RWPE1 (cell line): ENCODE data around the gene SPA17.

Source experiments
- CTCF ChIA-PET: fragments of 350-600 bp; sonication (Branson Sonifier 250); formaldehyde crosslinking; extraction: SDS; loops from one replicate; lab custom pipeline; 2021; lab: Yijun Ruan, JAX
- POLR2A ChIA-PET: fragments of 400-600 bp; formaldehyde crosslinking; extraction: SDS; loops from one replicate; lab custom pipeline; 2020; ENCODE audit warnings: antibody characterized with exemption; ENCODE audit not compliant: low non-redundant PET; lab: Yijun Ruan, JAX
- DNase-seq: peaks from one replicate; pipeline ENCODE4 v3.0.0; 2012; ENCODE audit warnings: low spot score
- H3K27ac ChIP-seq: fragments of 450-650 bp; 2 replicates; pipeline ENCODE4 v1.5.1; 2017
- CTCF ChIP-seq: fragments of 450-650 bp; conservative IDR thresholded peaks from 2 replicates; pipeline ENCODE4 v1.5.1; 2017; ENCODE audit warnings: low read depth, mild to moderate bottlenecking

SPA17 gene

GRCh38 chr11:124681421-124681820 is 7.7 kb downstream of the SPA17 start:
- H3K27ac ChIP-seq, result no peak overlapping the region
- CTCF ChIA-PET, result no interaction called here
- POLR2A ChIA-PET, result no interaction called here
- TF ChIP-seq CTCF, result no peak
- no peak for DNase-seq

GRCh38 chr11:124682443-124682842 is 8.7 kb downstream of the SPA17 start:
- CTCF ChIA-PET, result interaction anchor here (0.6 kb wide), 1 partner anchor 64 kb away, joined by 4 read pairs; no protein-coding TSS in a partner anchor
- POLR2A ChIA-PET, result no interaction called here
- no peak for TF ChIP-seq CTCF
- no peak overlapping the region for H3K27ac ChIP-seq
- no peak for DNase-seq

- no peak for TF ChIP-seq CTCF
- POLR2A ChIA-PET, result no interaction called here
Observed at GRCh38 chr11:124693142-124693541, 19.4 kb downstream of the SPA17 start.

GRCh38 chr11:124699547-124699946 is 25.8 kb downstream of the SPA17 start:
- POLR2A ChIA-PET, result no interaction called here
- TF ChIP-seq CTCF, result no peak
- CTCF ChIA-PET, result interaction anchor here (0.7 kb wide), 1 partner anchor 27 kb away, joined by 3 read pairs; no protein-coding TSS in a partner anchor
- no peak overlapping the region for H3K27ac ChIP-seq
- no peak for DNase-seq

More at GRCh38 chr11:124693142-124693541, 19.4 kb downstream of the SPA17 start:
- CTCF ChIA-PET, result no interaction called here
- H3K27ac ChIP-seq, result no peak overlapping the region
- DNase-seq, result no peak

- ChIA-PET POLR2A (no interaction called here), CTCF (interaction anchor here (0.7 kb wide), 1 partner anchor 28 kb away, joined by 3 read pairs; no protein-coding TSS in a partner anchor)
- no peak overlapping the region for H3K27ac ChIP-seq
- no peak for TF ChIP-seq CTCF
- no peak for DNase-seq
Observed at GRCh38 chr11:124700028-124700427, 26.3 kb downstream of the SPA17 start.

GRCh38 chr11:124707829-124708228 is 34.1 kb downstream of the SPA17 start:
- POLR2A ChIA-PET, result no interaction called here
- TF ChIP-seq CTCF, result no peak
- DNase-seq, result no peak
- H3K27ac ChIP-seq, result no peak overlapping the region
- CTCF ChIA-PET, result no interaction called here
